NOMO-1 treated with DMSO at 0.1 percent for 48 hours (cell line): Measurements from ENCODE around the gene MT1HL1.
"Not testable (repeated sequence)": the region's sequence is repeated elsewhere in the genome, so short reads cannot be mapped to it uniquely, and the experiment has no call there.

Source experiments
- DNase-seq: peaks from one replicate; lab custom pipeline; 2025; ENCODE audit not compliant: unreplicated experiment; lab: John Stamatoyannopoulos, UW

The MT1HL1 gene

GRCh38 chr1:236979149-236979900, 24.9 kb downstream of the MT1HL1 start:
- DNase-seq = no peak

- no peak for DNase-seq
Measured at GRCh38 chr1:236978740-236979139, 25.5 kb downstream of the MT1HL1 start.

GRCh38 chr1:236975461-236975860, 28.8 kb downstream of the MT1HL1 start:
- no peak for DNase-seq

- DNase-seq = not testable (repeated sequence)
Measured at GRCh38 chr1:236974025-236974424, 30.2 kb downstream of the MT1HL1 start.

GRCh38 chr1:236966636-236967035, 37.6 kb downstream of the MT1HL1 start:
- DNase-seq = no peak

GRCh38 chr1:236963920-236964319, 40.3 kb downstream of the MT1HL1 start:
- no peak for DNase-seq

GRCh38 chr1:236959112-236959511, 45.1 kb downstream of the MT1HL1 start:
- DNase-seq = no peak

GRCh38 chr1:236957235-236957634, 47.0 kb downstream of the MT1HL1 start:
- no peak for DNase-seq
